Measurements from ENCODE around the gene RAB6A.
A peak's percentile ranks its signal among the peaks of the same experiment; 100 is the strongest.

Gene RAB6A

DNA sequence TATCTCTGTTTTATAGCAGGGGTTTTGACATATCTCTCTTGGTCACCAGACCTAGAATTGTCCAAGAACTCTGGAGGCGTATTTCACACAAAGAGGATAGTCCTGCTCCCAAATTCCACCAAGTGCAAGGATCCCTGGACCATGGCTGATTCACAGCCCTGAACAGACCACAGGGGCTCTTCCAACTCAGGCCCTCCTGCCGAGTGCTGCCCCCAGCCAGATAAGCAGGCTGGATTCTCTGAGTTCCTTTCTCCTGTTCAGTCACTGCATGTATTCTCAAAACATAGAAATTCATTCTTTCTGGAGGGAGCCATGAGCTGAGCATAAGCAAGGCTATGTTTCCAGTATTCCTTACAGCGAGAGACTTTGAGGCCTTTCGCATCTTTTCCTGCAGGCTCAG, 127.9 kb downstream of the RAB6A start:
- no peak for DNase-seq (ENCODE audit: low read depth in 2 of 2, low spot score in 1 of 2)

DNA sequence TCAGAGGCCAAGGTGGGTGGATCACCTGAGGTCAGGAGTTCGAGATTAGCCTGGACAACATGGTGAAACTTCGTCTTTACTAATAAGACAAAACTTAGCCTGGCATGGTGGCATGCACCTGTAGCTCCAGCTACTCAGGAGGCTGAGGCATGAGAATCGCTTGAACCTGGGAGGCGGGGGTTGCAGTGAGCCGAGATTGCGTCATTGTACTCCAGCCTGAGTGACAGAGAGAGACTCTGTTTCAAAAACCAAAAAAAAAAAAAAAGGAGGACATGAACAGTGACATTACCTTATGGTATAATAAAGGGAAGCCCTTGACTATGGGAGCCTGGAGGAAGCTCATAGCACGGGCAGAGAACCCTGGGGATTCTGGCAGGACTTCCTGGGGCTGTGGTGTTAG, 131.0 kb downstream of the RAB6A start:
- DNase-seq (ENCODE audit: low read depth in 2 of 2, low spot score in 1 of 2): no peak

DNA sequence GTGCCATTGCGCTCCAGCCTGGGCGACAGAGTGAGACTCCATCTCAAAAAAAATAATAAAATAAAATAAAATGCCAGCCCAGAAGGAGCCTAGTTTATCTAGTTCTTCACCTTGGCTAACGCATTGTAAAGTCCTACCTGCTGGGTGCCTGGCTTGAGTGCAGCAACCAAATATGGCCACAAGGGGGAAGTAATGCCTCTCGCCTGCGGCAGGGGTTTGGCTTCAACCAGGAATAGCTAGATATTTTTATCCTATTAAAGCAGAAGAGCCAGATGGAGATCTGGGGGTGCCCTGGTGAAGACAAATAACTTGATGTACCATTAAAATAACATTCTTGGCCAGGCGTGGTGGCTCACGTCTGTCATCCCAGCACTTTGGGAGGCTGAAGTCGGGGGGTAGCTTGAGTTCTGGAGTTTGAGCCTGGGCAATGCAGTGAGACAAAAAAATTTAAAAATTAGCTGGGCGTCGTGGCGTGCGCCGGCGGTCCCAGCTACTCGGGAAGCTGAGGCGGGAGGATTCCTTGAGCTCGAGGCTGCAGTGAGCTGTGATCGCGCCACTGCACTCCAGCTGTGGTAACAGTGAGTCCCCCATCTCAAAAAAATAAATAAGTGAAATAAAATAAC, 135.1 kb downstream of the RAB6A start:
- DNase-seq (ENCODE audit: low read depth in 2 of 2, low spot score in 1 of 2): peak; percentile 33 to 40
